ENCODE measurements around the gene TSC2.
"Not testable (repeated sequence)": the region's sequence is repeated elsewhere in the genome, so short reads cannot be mapped to it uniquely, and the experiment has no call there.

The TSC2 gene

DNA sequence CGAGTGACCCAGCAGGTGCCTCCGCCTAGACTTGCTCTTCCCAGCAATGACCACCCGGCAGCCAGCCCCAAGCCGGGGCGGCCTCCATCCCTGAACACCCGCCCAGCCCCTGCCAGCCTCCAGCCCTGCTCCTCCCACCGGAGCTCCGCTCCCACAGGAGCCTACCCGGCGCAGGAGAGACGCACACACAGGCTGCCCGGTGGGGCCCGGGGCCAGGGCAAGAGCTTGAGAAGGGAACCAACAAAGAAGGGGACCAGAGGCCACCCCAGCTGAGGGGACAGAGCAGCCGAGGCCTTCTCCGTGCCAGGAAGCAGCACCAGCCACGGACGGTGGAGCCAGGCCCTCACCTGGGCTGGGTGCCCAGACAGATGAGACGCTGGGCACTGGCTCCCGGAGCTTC, 74.1 kb downstream of the TSC2 start:
- DNase-seq (ENCODE audit: low read depth, low spot score), result no peak

DNA sequence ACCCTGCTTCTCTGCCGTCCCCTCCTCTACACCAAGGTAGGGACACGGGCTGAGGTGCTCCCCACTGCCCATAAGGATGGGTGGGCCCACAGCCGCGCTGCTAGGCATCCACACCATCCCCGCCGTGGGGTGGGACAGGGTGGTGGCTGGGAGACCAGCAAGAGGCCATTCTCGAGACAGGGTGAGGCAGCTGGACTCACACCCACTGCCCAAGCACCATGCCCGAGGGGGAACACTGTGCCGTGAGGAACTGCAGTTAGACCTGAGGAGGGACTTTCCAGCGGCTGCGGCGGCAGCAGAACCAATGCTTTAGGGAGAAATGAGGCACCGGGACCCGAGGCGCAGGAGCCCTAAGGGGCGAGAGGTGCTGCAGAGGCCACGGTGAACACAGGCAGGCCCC, 74.6 kb downstream of the TSC2 start:
- DNase-seq (ENCODE audit: low read depth, low spot score), result no peak

DNA sequence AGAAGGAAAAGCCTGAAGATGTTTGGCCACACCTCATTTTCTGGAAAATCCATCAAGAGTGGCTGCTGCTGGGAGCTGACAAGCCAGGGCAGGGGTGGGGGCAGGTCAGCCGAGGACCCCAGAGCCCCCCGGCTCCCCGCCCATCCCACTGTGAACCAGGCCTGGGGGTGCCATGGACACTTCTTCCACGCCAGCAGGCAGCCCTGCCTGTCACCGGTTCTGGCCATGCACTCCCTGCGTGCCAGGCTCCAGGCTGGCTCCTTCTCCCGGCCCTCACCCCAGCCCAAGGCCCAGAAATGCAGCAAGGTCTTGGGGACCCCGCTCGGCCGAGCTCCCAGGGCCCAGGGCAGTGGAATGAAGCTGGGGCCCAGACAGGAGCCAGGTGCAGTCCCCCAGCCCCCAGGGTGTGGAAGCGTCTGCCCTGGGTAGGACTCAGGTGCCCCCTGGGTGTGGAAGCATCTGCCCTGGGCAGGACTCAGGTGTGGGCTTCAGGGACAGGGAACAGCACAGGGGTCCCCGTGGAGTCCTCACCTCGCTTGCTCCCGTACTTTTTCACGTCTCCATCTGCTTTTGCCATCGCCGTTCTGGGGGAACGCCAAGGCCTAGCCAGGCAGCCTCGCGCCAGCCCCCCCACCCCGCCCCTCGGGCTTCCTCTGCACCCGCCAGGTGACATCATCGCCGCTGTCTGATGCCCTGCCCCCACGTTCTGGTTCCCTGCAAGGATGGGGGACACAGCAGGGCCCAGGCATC, 75.3 kb downstream of the TSC2 start:
- not testable (repeated sequence) for DNase-seq (ENCODE audit: low read depth, low spot score)

- DNase-seq (ENCODE audit: low read depth, low spot score), result not testable (repeated sequence)
Measured at GRCh38 chr16:2123706-2124376, 76.1 kb downstream of the TSC2 start.

DNA sequence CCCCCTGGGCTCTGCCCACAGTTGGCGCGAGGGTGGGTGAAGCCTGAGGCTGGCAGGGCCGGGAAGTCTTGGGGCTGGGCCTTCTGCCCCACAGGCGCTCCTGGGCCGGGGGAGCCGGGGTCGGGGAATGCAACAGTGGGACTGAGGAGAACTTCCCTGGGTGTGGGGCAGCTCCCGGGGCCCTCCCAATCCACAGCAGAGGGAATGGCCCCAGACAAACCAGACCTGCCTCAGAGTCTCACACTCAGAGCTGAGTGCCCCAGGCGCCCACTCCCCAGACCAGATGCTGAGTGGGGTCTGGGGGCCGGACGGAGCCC, 76.5 kb downstream of the TSC2 start:
- not testable (repeated sequence) for DNase-seq (ENCODE audit: low read depth, low spot score)

DNA sequence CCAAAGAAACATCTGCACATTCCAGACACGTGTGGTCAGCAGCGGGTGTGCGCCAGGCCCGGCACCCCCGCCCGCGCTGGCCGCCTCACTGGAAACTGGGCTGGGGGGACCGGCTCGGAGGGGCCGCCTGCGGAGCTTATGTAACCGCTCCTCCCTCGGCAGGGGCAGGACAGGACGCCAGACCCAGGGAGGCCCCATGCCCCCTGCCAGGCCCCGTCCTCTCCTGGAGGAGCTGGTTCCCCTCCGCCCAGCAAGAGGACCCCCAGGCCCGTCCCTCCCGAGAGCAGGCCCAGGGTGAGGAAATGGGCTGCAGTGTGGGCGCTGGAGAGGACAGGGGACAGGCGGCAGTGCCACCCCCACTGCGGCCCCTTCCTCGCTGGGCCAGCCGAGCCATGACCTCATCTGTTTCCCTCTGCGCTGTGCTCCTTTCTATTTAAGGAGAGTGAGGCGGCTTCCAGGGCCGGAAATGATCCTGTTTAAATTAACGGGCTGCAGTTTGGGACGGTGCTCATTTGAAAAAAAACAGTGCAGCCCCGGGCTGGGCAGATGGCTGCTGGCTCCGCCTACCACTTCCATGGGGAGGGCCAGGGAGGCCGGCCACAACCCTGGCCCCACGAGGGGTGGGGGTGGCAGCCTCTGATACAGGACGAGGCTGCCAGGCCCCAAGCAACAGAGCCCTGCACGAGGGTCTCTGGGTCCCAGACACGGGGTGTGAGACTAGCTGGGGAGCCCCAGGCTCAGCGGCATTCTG, 77.1 kb downstream of the TSC2 start:
- peak; percentile 88 for DNase-seq (ENCODE audit: low read depth, low spot score)

- DNase-seq (ENCODE audit: low read depth, low spot score), result not testable (repeated sequence)
Measured at GRCh38 chr16:2125609-2126008, 77.8 kb downstream of the TSC2 start.

- DNase-seq (ENCODE audit: low read depth, low spot score), result not testable (repeated sequence)
Measured at GRCh38 chr16:2126161-2126743, 78.5 kb downstream of the TSC2 start.

- peak; percentile 17 for DNase-seq (ENCODE audit: low read depth, low spot score)
Measured at GRCh38 chr16:2126928-2127556, 79.3 kb downstream of the TSC2 start.

DNA sequence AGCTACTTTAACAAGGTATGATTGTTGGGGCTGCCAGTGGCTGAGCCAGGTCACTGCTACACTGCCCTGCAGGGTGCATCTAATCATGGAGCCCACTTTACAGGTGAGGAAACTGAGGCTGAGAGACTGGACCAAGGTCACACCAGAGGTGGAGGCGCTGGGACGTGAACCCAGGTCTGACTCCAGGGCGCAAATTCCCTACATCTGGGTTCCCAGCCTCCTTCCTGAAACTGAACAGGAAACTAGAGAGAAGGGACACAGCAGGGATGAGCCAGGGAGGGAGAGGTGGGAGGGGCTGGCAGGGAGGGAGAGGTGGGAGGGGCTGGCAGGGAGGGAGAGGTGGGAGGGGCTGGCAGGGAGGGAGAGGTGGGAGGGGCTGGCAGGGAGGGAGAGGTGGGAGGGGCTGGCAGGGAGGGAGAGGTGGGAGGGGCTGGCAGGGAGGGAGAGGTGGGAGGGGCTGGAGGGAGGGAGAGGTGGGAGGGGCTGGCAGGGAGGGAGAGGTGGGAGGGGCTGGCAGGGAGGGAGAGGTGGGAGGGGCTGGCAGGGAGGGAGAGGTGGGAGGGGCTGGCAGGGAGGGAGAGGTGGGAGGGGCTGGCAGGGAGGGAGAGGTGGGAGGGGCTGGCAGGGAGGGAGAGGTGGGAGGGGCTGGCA, 80.0 kb downstream of the TSC2 start:
- DNase-seq (ENCODE audit: low read depth, low spot score), result peak; percentile 52

GRCh38 chr16:2129251-2129650, 81.5 kb downstream of the TSC2 start:
- DNase-seq (ENCODE audit: low read depth, low spot score), result not testable (repeated sequence)

- DNase-seq (ENCODE audit: low read depth, low spot score), result not testable (repeated sequence)
Measured at GRCh38 chr16:2129890-2130447, 82.2 kb downstream of the TSC2 start.

DNA sequence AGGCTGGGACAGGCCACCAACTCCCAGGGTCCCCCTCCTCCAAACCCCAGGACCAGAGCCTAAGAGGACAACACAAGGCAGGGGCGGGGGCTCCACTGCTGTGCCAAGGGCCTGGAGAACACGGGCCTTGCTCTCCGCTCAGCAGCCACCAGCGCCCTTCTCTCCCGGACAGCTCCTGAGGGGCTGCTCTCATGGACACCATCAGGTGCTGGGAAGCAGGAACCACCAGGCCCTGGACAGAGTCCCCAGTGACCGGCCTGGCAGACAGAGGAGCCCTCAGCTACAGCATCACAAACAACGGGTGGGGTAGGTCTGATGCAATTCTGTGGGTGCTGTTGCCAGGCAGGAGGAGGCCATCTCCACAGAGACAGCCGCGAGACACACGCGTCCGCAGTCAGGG, 86.0 kb downstream of the TSC2 start:
- DNase-seq (ENCODE audit: low read depth, low spot score), result not testable (repeated sequence)

GRCh38 chr16:2135071-2135470, 87.3 kb downstream of the TSC2 start:
- not testable (repeated sequence) for DNase-seq (ENCODE audit: low read depth, low spot score)

- DNase-seq (ENCODE audit: low read depth, low spot score), result peak; percentile 92
Measured at GRCh38 chr16:2135770-2136490, 88.1 kb downstream of the TSC2 start, which contains the start of gene PKD1. TSS of gene PKD1 (minus strand) at chr16:2135898. CDS start at chr16:2135689, 209 bp downstream.

Measured in ELF-1 (cell line).